Measurements from ENCODE around the gene CHST15.

CHST15 gene

GRCh38 chr10:124092860-124093773 is at the start of gene CHST15:
Gene CHST15 (minus strand): TSS chr10:124093598. CDS start chr10:124046212, 47,386 bp downstream.
- peak within 1 kb of the TSS; percentile 38 for H3K4me3 Mint-ChIP-seq
- peaks cover 14% of the 10 kb centered on the region for H3K4me1 Mint-ChIP-seq
- DNase-seq: peak; percentile 26
- no peaks in the 10 kb centered on the region for H3K9me3 Mint-ChIP-seq
- H3K27ac Mint-ChIP-seq: no peak within 1 kb of the TSS
- no peaks in the 10 kb centered on the region for H3K36me3 Mint-ChIP-seq
- CTCF ChIA-PET: no interaction called here
- peaks cover 97% of the 10 kb centered on the region for H3K27me3 Mint-ChIP-seq

GRCh38 chr10:124142960-124143359 is 49.6 kb upstream of the CHST15 start:
- Mint-ChIP-seq H3K27ac (no peak overlapping the region), H3K36me3 (no peaks in the 10 kb centered on the region), H3K4me3 (no peak overlapping the region), H3K27me3 (peaks cover 30% of the 10 kb centered on the region), H3K9me3 (no peaks in the 10 kb centered on the region), H3K4me1 (no peaks in the 10 kb centered on the region)
- CTCF ChIA-PET: no interaction called here
- no peak for DNase-seq

- H3K27me3 Mint-ChIP-seq: peaks cover 35% of the 10 kb centered on the region
- H3K9me3 Mint-ChIP-seq: no peaks in the 10 kb centered on the region
- CTCF ChIA-PET: interaction anchor here (0.7 to 1.0 kb wide), 2 partner anchors 13 to 25 kb away, joined by 3 read pairs; no protein-coding TSS in a partner anchor
- no peaks in the 10 kb centered on the region for H3K36me3 Mint-ChIP-seq
- H3K4me3 Mint-ChIP-seq: no peak overlapping the region
- no peak overlapping the region for H3K27ac Mint-ChIP-seq
- H3K4me1 Mint-ChIP-seq: no peaks in the 10 kb centered on the region
- no peak for DNase-seq
These were observed 48.8 kb upstream of the CHST15 start for GRCh38 chr10:124142006-124142739.

- DNase-seq: no peak
- H3K4me1 Mint-ChIP-seq: no peaks in the 10 kb centered on the region
- no peak overlapping the region for H3K27ac Mint-ChIP-seq
- H3K36me3 Mint-ChIP-seq: no peaks in the 10 kb centered on the region
- H3K27me3 Mint-ChIP-seq: peaks cover 35% of the 10 kb centered on the region
- CTCF ChIA-PET: no interaction called here
- H3K4me3 Mint-ChIP-seq: no peak overlapping the region
- no peaks in the 10 kb centered on the region for H3K9me3 Mint-ChIP-seq
These were observed 45.5 kb upstream of the CHST15 start for GRCh38 chr10:124138883-124139348.

GRCh38 chr10:124138195-124138882 is 44.9 kb upstream of the CHST15 start:
- no peak overlapping the region for H3K4me3 Mint-ChIP-seq
- H3K4me1 Mint-ChIP-seq: no peaks in the 10 kb centered on the region
- H3K9me3 Mint-ChIP-seq: no peaks in the 10 kb centered on the region
- H3K36me3 Mint-ChIP-seq: no peaks in the 10 kb centered on the region
- peaks cover 35% of the 10 kb centered on the region for H3K27me3 Mint-ChIP-seq
- no peak for DNase-seq
- H3K27ac Mint-ChIP-seq: no peak overlapping the region
- CTCF ChIA-PET: no interaction called here

GRCh38 chr10:124134251-124134893 is 41.0 kb upstream of the CHST15 start:
- H3K36me3 Mint-ChIP-seq: no peaks in the 10 kb centered on the region
- no peak overlapping the region for H3K4me3 Mint-ChIP-seq
- H3K4me1 Mint-ChIP-seq: no peaks in the 10 kb centered on the region
- CTCF ChIA-PET: no interaction called here
- peaks cover 40% of the 10 kb centered on the region for H3K27me3 Mint-ChIP-seq
- H3K9me3 Mint-ChIP-seq: no peaks in the 10 kb centered on the region
- DNase-seq: no peak
- no peak overlapping the region for H3K27ac Mint-ChIP-seq

- no peaks in the 10 kb centered on the region for H3K9me3 Mint-ChIP-seq
- no peak overlapping the region for H3K27ac Mint-ChIP-seq
- H3K36me3 Mint-ChIP-seq: no peaks in the 10 kb centered on the region
- no peak for DNase-seq
- H3K4me3 Mint-ChIP-seq: no peak overlapping the region
- H3K27me3 Mint-ChIP-seq: peaks cover 28% of the 10 kb centered on the region
- CTCF ChIA-PET: no interaction called here
- H3K4me1 Mint-ChIP-seq: no peaks in the 10 kb centered on the region
These were observed 39.5 kb upstream of the CHST15 start for GRCh38 chr10:124132876-124133275.

- H3K4me1 Mint-ChIP-seq: no peaks in the 10 kb centered on the region
- H3K9me3 Mint-ChIP-seq: no peaks in the 10 kb centered on the region
- no peak overlapping the region for H3K27ac Mint-ChIP-seq
- no peak overlapping the region for H3K4me3 Mint-ChIP-seq
- peaks cover 24% of the 10 kb centered on the region for H3K27me3 Mint-ChIP-seq
- no peaks in the 10 kb centered on the region for H3K36me3 Mint-ChIP-seq
- CTCF ChIA-PET: interaction anchor here (0.8 kb wide), 1 partner anchor 49 kb away, joined by 3 read pairs; no protein-coding TSS in a partner anchor
- DNase-seq: no peak
These were observed 38.9 kb upstream of the CHST15 start for GRCh38 chr10:124132306-124132705.

- no peak for DNase-seq
- Mint-ChIP-seq H3K27ac (no peak overlapping the region), H3K9me3 (no peaks in the 10 kb centered on the region), H3K4me1 (no peaks in the 10 kb centered on the region), H3K36me3 (no peaks in the 10 kb centered on the region), H3K27me3 (peaks cover 24% of the 10 kb centered on the region), H3K4me3 (no peak overlapping the region)
- CTCF ChIA-PET: no interaction called here
These were observed 37.8 kb upstream of the CHST15 start for GRCh38 chr10:124131172-124131571.

GRCh38 chr10:124130198-124130900 is 37.0 kb upstream of the CHST15 start:
- H3K27ac Mint-ChIP-seq: no peak overlapping the region
- H3K4me1 Mint-ChIP-seq: no peaks in the 10 kb centered on the region
- no peaks in the 10 kb centered on the region for H3K9me3 Mint-ChIP-seq
- CTCF ChIA-PET: no interaction called here
- no peak for DNase-seq
- no peaks in the 10 kb centered on the region for H3K36me3 Mint-ChIP-seq
- no peak overlapping the region for H3K4me3 Mint-ChIP-seq
- peaks cover 24% of the 10 kb centered on the region for H3K27me3 Mint-ChIP-seq

GRCh38 chr10:124129471-124129870 is 36.1 kb upstream of the CHST15 start:
- Mint-ChIP-seq H3K27me3 (peaks cover 22% of the 10 kb centered on the region), H3K9me3 (no peaks in the 10 kb centered on the region), H3K4me1 (no peaks in the 10 kb centered on the region), H3K27ac (no peak overlapping the region), H3K4me3 (no peak overlapping the region), H3K36me3 (no peaks in the 10 kb centered on the region)
- no peak for DNase-seq
- CTCF ChIA-PET: interaction anchor here (0.5 kb wide), 1 partner anchor 12 kb away, joined by 3 read pairs; no protein-coding TSS in a partner anchor

GRCh38 chr10:124128811-124129145 is 35.4 kb upstream of the CHST15 start:
- H3K9me3 Mint-ChIP-seq: no peaks in the 10 kb centered on the region
- CTCF ChIA-PET: interaction anchor here (0.5 kb wide), 1 partner anchor 13 kb away, joined by 3 read pairs; no protein-coding TSS in a partner anchor
- DNase-seq: no peak
- H3K4me1 Mint-ChIP-seq: no peaks in the 10 kb centered on the region
- H3K27me3 Mint-ChIP-seq: peaks cover 17% of the 10 kb centered on the region
- H3K4me3 Mint-ChIP-seq: no peak overlapping the region
- H3K36me3 Mint-ChIP-seq: no peaks in the 10 kb centered on the region
- no peak overlapping the region for H3K27ac Mint-ChIP-seq

GRCh38 chr10:124127965-124128810 is 34.8 kb upstream of the CHST15 start:
- no peaks in the 10 kb centered on the region for H3K9me3 Mint-ChIP-seq
- no peak for DNase-seq
- CTCF ChIA-PET: no interaction called here
- no peak overlapping the region for H3K27ac Mint-ChIP-seq
- H3K4me3 Mint-ChIP-seq: no peak overlapping the region
- H3K4me1 Mint-ChIP-seq: no peaks in the 10 kb centered on the region
- H3K36me3 Mint-ChIP-seq: no peaks in the 10 kb centered on the region
- H3K27me3 Mint-ChIP-seq: peaks cover 17% of the 10 kb centered on the region
